Upper lobe of right lung (tissue), 1 donor: ENCODE data around the gene CDPF1. TPM values are rescaled to one million over a fixed set of nuclear protein-coding genes. Genes with fewer than 3 reads are reported as not detected.

Source experiments
- ATAC-seq: fragments of 200-7000 bp; cut with Tn5 transposase; one replicate; pipeline ENCODE4 v1.9.1; 2020; ENCODE audit warnings: mild to moderate bottlenecking, moderate library complexity
- DNase-seq: peaks from one replicate; pipeline ENCODE4 v3.0.0-alpha.2; 2020
- H3K27ac ChIP-seq: fragments of 200-600 bp; one replicate; pipeline ENCODE4 v1.8.0; 2022
- H3K27me3 ChIP-seq: fragments of 200-600 bp; one replicate; pipeline ENCODE4 v1.8.0; 2022; ENCODE audit warnings: mild to moderate bottlenecking
- H3K36me3 ChIP-seq: fragments of 200-600 bp; one replicate; pipeline ENCODE4 v1.8.0; 2022
- H3K4me1 ChIP-seq: fragments of 200-600 bp; one replicate; pipeline ENCODE4 v1.8.0; 2022
- H3K4me3 ChIP-seq: fragments of 200-600 bp; one replicate; pipeline ENCODE4 v1.8.0; 2022; ENCODE audit warnings: mild to moderate bottlenecking
- H3K9me3 ChIP-seq: fragments of 200-600 bp; one replicate; pipeline ENCODE4 v1.8.0; 2022
- CTCF ChIP-seq: fragments of 200-600 bp; IDR thresholded peaks from one replicate; pipeline ENCODE4 v1.8.0; 2022; ENCODE audit warnings: antibody characterized with exemption
- intact Hi-C: fragments of 100-400 bp; cut with DNase I; formaldehyde crosslinking; loops from one replicate; pipeline ENCODE4 v1.11.0; 2022
- total RNA-seq: library from RNA; stranded (reverse); fragmentation: NEBNext Ultra II Directional; extraction: Animal tissue kit (Norgen Biotek cat#: 25700); gene quantifications from one replicate; pipeline ENCODE4 v1.2.1, GENCODE V29; 2021
- donor health status: DM: no; HTN: yes; CAD: no; lungs with severe emphysema.

Gene CDPF1
- total RNA-seq, 1 donor from 2014 or later: 9.0 TPM

- Histone ChIP-seq H3K36me3 (no peaks in the 10 kb centered on the region), H3K4me1 (peaks cover 16% of the 10 kb centered on the region), H3K27me3 (no peaks in the 10 kb centered on the region), H3K4me3 (peak overlapping the region; percentile 81), H3K9me3 (no peaks in the 10 kb centered on the region), H3K27ac (no peak overlapping the region)
- intact Hi-C loops: no loop called here
- TF ChIP-seq CTCF: no peak
- no peak for ATAC-seq
- DNase-seq: no peak
Observed at GRCh38 chr22:46251266-46251665, 1.2 kb upstream of the CDPF1 start.

- Histone ChIP-seq H3K9me3 (no peaks in the 10 kb centered on the region), H3K36me3 (no peaks in the 10 kb centered on the region), H3K27me3 (no peaks in the 10 kb centered on the region), H3K4me1 (peaks cover 16% of the 10 kb centered on the region), H3K4me3 (peak overlapping the region; percentile 81), H3K27ac (peak overlapping the region; percentile 86)
- DNase-seq (no peak), ATAC-seq (peak; percentile 3)
- no peak for TF ChIP-seq CTCF
- intact Hi-C loops: no loop called here
Observed at GRCh38 chr22:46250783-46251125, 661 bp upstream of the CDPF1 start.

- DNase-seq (no peak), ATAC-seq (no peak)
- no peaks in the 10 kb centered on the region for H3K27me3 ChIP-seq
- H3K4me1 ChIP-seq: peaks cover 16% of the 10 kb centered on the region
- H3K9me3 ChIP-seq: no peaks in the 10 kb centered on the region
- no peak overlapping the region for H3K27ac ChIP-seq
- intact Hi-C loops: no loop called here
- H3K4me3 ChIP-seq: no peak overlapping the region
- no peak for TF ChIP-seq CTCF
- H3K36me3 ChIP-seq: no peaks in the 10 kb centered on the region
Observed at GRCh38 chr22:46247443-46247975, 2.6 kb downstream of the CDPF1 start.

GRCh38 chr22:46246178-46246577 is 3.9 kb downstream of the CDPF1 start:
- peaks cover 10% of the 10 kb centered on the region for H3K4me1 ChIP-seq
- H3K27ac ChIP-seq: no peak overlapping the region
- TF ChIP-seq CTCF: no peak
- no peaks in the 10 kb centered on the region for H3K27me3 ChIP-seq
- H3K4me3 ChIP-seq: no peak overlapping the region
- H3K36me3 ChIP-seq: no peaks in the 10 kb centered on the region
- DNase-seq (no peak), ATAC-seq (no peak)
- intact Hi-C loops: no loop called here
- H3K9me3 ChIP-seq: no peaks in the 10 kb centered on the region

GRCh38 chr22:46245511-46245910 is 4.6 kb downstream of the CDPF1 start:
- peaks cover 5% of the 10 kb centered on the region for H3K4me1 ChIP-seq
- H3K36me3 ChIP-seq: no peaks in the 10 kb centered on the region
- intact Hi-C loops: no loop called here
- ATAC-seq (no peak), DNase-seq (no peak)
- H3K9me3 ChIP-seq: no peaks in the 10 kb centered on the region
- H3K4me3 ChIP-seq: no peak overlapping the region
- H3K27ac ChIP-seq: no peak overlapping the region
- no peak for TF ChIP-seq CTCF
- no peaks in the 10 kb centered on the region for H3K27me3 ChIP-seq

- intact Hi-C loops: no loop called here
- Histone ChIP-seq H3K27me3 (no peaks in the 10 kb centered on the region), H3K4me1 (peaks cover 5% of the 10 kb centered on the region), H3K36me3 (no peaks in the 10 kb centered on the region), H3K9me3 (no peaks in the 10 kb centered on the region), H3K27ac (no peak overlapping the region), H3K4me3 (no peak overlapping the region)
- no peak for TF ChIP-seq CTCF
- no peak for ATAC-seq
- DNase-seq: no peak
Observed at GRCh38 chr22:46244771-46245170, 5.3 kb downstream of the CDPF1 start.
